GM19468 (cell line): ENCODE measurements around the gene JAM2.

Experiments
- ATAC-seq: cut with Tn5 transposase; IDR thresholded peaks from one replicate; pipeline ENCODE4 v1.9.1; 2021; ENCODE audit warnings: mild to moderate bottlenecking, moderate library complexity, moderate number of reproducible peaks; ENCODE audit not compliant: unreplicated experiment; ENCODE audit errors: extremely low read depth

JAM2 gene

GRCh38 chr21:25760061-25760460 lies 121.0 kb downstream of the JAM2 start:
- no peak for ATAC-seq

- ATAC-seq, result no peak
These were observed 121.6 kb downstream of the JAM2 start for GRCh38 chr21:25760677-25761076.

- ATAC-seq, result no peak
These were observed 125.0 kb downstream of the JAM2 start for GRCh38 chr21:25764065-25764464.
